GM12878 (cell line): Measurements from ENCODE around the gene CD2AP. TPM values are rescaled to one million over a fixed set of nuclear protein-coding genes. Genes with fewer than 3 reads are reported as not detected.

ENCODE experiments used
- ATAC-seq: fragments of 200-7000 bp; cut with Tn5 transposase; 3 replicates; pipeline ENCODE4 v1.9.1; 2020; ENCODE audit warnings: mild to moderate bottlenecking, moderate library complexity
- BruUV-seq: library from RNA; stranded (reverse); fragments of 400-500 nt; replicated peaks from 2 replicates; lab custom pipeline; 2021; lab: Mats Ljungman, UMichigan
- CTCF ChIA-PET: fragments of 300-600 bp; sonication (Branson Sonifier 250); formaldehyde crosslinking; extraction: SDS; loops from one replicate; lab custom pipeline; 2021; ENCODE audit warnings: inconsistent platforms; lab: Yijun Ruan, JAX
- POLR2A ChIA-PET: fragments of 350-600 bp; formaldehyde crosslinking; extraction: SDS; loops from one replicate; lab custom pipeline; 2021; ENCODE audit warnings: inconsistent platforms; lab: Charles Lee
- RAD21 ChIA-PET: fragments of 300-600 bp; sonication (Branson Sonifier 250); formaldehyde crosslinking; loops from one replicate; lab custom pipeline; 2023; ENCODE audit warnings: antibody characterized with exemption; ENCODE audit not compliant: unreplicated experiment; lab: Charles Lee
- SMC1A ChIA-PET: fragments of 300-600 bp; sonication (Branson Sonifier 250); formaldehyde crosslinking; loops from one replicate; lab custom pipeline; 2023; ENCODE audit not compliant: unreplicated experiment, uncharacterized antibody; lab: Charles Lee
- DNase-seq: peaks from one replicate; pipeline ENCODE4 v3.0.0-alpha.2; 2011; ENCODE audit warnings: low read depth, low spot score
- FAIRE-seq: peaks from 3 replicates; lab custom pipeline; 2011; peaks lifted over from hg19 to GRCh38; lab: Jason Lieb, UNC
- H2AFZ ChIP-seq: 2 replicates; pipeline ENCODE4 v1.6.0; 2011; ENCODE audit warnings: low read depth, low read length, control low read depth; ENCODE audit not compliant: control insufficient read depth
- H3K27ac ChIP-seq: 2 replicates; pipeline ENCODE4 v1.5.1; 2011; ENCODE audit warnings: control low read depth; ENCODE audit not compliant: control insufficient read depth, insufficient read depth
- H3K27me3 ChIP-seq, 2 experiments: replicated peaks in 1 of 2; 2 replicates each; pipeline versions ENCODE4 v1.6.0 to v1.6.1; 2011; ENCODE audit warnings: low read length in 1 of 2; ENCODE audit not compliant: control insufficient read depth in 2 of 2, insufficient read depth in 2 of 2
- H3K36me3 ChIP-seq, 2 experiments: 2 replicates each; pipeline ENCODE4 v1.5.1; 2011; ENCODE audit warnings: low read length in 1 of 2; ENCODE audit not compliant: control insufficient read depth in 2 of 2, insufficient read depth in 2 of 2
- H3K4me1 ChIP-seq: 2 replicates; pipeline ENCODE4 v1.6.1; 2011; ENCODE audit warnings: mild to moderate bottlenecking, low read length, moderate library complexity, mixed read lengths; ENCODE audit not compliant: control insufficient read depth, insufficient read depth
- H3K4me2 ChIP-seq: 2 replicates; pipeline ENCODE4 v1.6.0; 2011; ENCODE audit warnings: control low read depth; ENCODE audit not compliant: control insufficient read depth, insufficient read depth
- H3K4me3 ChIP-seq: fragments of 200-600 bp; sonication (generic); 2 replicates; pipeline ENCODE4 v1.5.1; 2016
- H3K79me2 ChIP-seq: 2 replicates; pipeline ENCODE4 v1.6.0; 2011; ENCODE audit warnings: low read length; ENCODE audit not compliant: control insufficient read depth, insufficient read depth
- H3K9ac ChIP-seq: 2 replicates; pipeline ENCODE4 v1.8.0; 2011; ENCODE audit warnings: low read length, control low read depth, mixed read lengths; ENCODE audit not compliant: control insufficient read depth, insufficient read depth
- H3K9me3 ChIP-seq: replicated peaks from 3 replicates; pipeline ENCODE4 v1.5.1; 2011; ENCODE audit warnings: mild to moderate bottlenecking, low read length; ENCODE audit not compliant: control insufficient read depth, insufficient read depth
- H4K20me1 ChIP-seq: 2 replicates; pipeline ENCODE4 v1.6.0; 2011; ENCODE audit not compliant: control insufficient read depth, insufficient read depth
- in situ Hi-C: fragments of 300-500 bp; cut with MboI; formaldehyde crosslinking; loops from 9 replicates; pipeline ENCODE4 v1.14.3; 2018; ENCODE audit warnings: mixed read lengths
- intact Hi-C: fragments of 100-400 bp; cut with micrococcal nuclease; formaldehyde crosslinking; loops from one replicate; pipeline ENCODE4 v1.14.2; 2022; ENCODE audit not compliant: unreplicated experiment
- polyA plus RNA-seq, 11 experiments: library from polyadenylated mRNA; depleted of rRNA in 4 of 11; unstranded in 6 of 11; stranded (reverse) in 5 of 11; fragments of >200 nt; fragmentation: Nextera tagmentation in 4 of 11; fragmentation: Illumina TruSeq in 1 of 11; extraction: Ambion mirVana in 4 of 11; extraction: Trizol in 1 of 11; gene quantifications; 1 replicate in 1 of 11; 2 replicates in 10 of 11; pipeline versions ENCODE4 v1.2.1 to v1.2.3, GENCODE V29; 2011 to 2016; ENCODE audit warnings: inconsistent platforms in 2 of 11, missing spikeins in 2 of 11, low read depth in 1 of 11
- total RNA-seq, 4 experiments: library from RNA; depleted of rRNA in 3 of 4; stranded (reverse); fragments of >200 nt in 3 of 4; fragmentation: Illumina TruSeq in 1 of 4; extraction: Trizol in 1 of 4; gene quantifications; 2 replicates each; pipeline versions ENCODE4 v1.2.1 to v1.2.3, GENCODE V29; 2013 to 2021
- TF ChIP-seq, protein P1 (sequence below): IDR thresholded peaks from 2 replicates; pipeline ENCODE4 v1.6.1; 2011; ENCODE audit warnings: mild to moderate bottlenecking, low read depth, low read length, moderate library complexity; ENCODE audit not compliant: insufficient replicate concordance
- TF ChIP-seq, protein P2 (sequence below): fragments of 450-650 bp; IDR thresholded peaks from 2 replicates; pipeline ENCODE4 v1.6.1; 2018; ENCODE audit warnings: borderline replicate concordance, mild to moderate bottlenecking; ENCODE audit not compliant: partially characterized antibody

Gene CD2AP
- total and polyA plus RNA-seq, 10 of the 15 experiments (the other 5 are each of a cell fraction or from before 2014, with no cell fraction given), result 5.4 to 46.6 (median 20.9) TPM

DNA sequence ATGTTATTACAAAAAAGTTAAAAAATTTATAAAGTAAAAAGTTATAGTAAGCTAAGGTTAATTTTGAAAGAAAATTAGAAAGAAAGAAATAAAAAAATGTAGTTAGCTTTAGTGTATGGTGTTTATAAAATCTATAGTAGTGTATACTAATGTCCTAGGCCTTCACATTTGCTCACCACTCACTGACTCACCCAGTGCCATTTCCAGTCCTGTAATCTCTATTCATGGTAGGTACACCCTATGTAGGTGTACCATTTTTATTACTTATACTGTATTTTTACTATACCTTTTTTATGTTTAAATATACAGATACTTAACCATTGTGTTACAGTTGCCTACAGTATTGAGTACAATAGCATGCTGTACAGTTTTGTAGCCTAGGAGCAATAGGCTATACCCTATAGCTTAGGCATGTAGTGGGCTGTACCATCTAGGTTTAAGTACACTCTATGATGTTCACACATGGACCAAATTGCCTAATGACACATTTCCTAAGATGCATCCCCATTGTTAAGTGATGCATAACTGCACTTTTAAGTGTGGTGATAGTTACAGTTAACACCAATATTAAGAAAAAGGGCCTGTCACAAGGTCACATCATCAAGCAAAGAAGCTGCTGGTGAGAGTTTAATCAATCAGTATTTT is 8.0 kb downstream of the CD2AP start:
- TF ChIP-seq, protein P1, sequence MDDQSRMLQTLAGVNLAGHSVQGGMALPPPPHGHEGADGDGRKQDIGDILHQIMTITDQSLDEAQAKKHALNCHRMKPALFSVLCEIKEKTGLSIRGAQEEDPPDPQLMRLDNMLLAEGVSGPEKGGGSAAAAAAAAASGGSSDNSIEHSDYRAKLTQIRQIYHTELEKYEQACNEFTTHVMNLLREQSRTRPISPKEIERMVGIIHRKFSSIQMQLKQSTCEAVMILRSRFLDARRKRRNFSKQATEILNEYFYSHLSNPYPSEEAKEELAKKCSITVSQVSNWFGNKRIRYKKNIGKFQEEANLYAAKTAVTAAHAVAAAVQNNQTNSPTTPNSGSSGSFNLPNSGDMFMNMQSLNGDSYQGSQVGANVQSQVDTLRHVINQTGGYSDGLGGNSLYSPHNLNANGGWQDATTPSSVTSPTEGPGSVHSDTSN, result no peak
- TF ChIP-seq, protein P2, sequence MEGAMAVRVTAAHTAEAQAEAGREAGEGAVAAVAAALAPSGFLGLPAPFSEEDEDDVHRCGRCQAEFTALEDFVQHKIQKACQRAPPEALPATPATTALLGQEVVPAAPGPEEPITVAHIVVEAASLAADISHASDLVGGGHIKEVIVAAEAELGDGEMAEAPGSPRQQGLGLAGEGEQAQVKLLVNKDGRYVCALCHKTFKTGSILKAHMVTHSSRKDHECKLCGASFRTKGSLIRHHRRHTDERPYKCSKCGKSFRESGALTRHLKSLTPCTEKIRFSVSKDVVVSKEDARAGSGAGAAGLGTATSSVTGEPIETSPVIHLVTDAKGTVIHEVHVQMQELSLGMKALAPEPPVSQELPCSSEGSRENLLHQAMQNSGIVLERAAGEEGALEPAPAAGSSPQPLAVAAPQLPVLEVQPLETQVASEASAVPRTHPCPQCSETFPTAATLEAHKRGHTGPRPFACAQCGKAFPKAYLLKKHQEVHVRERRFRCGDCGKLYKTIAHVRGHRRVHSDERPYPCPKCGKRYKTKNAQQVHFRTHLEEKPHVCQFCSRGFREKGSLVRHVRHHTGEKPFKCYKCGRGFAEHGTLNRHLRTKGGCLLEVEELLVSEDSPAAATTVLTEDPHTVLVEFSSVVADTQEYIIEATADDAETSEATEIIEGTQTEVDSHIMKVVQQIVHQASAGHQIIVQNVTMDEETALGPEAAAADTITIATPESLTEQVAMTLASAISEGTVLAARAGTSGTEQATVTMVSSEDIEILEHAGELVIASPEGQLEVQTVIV, result no peak
- ChIA-PET POLR2A (interaction anchor here (2.0 kb wide), 1 partner anchor 8 kb away, joined by 5 read pairs; the partner anchor contains the start of gene CD2AP), RAD21 (interaction anchor here (1.0 to 1.6 kb wide), 3 partner anchors 25 to 71 kb away, joined by 3 to 5 read pairs (median 4); no protein-coding TSS in a partner anchor), CTCF (interaction anchor here (1.5 kb wide), 1 partner anchor 16 kb away, joined by 3 read pairs; no protein-coding TSS in a partner anchor), SMC1A (interaction anchor here (0.9 to 4.3 kb wide), 8 partner anchors 10 to 109 kb away, joined by 3 to 21 read pairs (median 5); no protein-coding TSS in a partner anchor)
- H3K27me3 ChIP-seq, result no peaks in the 10 kb centered on the region
- peak; percentile 34 for ATAC-seq
- in situ Hi-C loops (no loop called here), intact Hi-C loops (no loop called here)
- peaks cover 84% of the 10 kb centered on the region for H3K79me2 ChIP-seq
- no peaks in the 10 kb centered on the region for H4K20me1 ChIP-seq
- no peaks in the 10 kb centered on the region for H3K9me3 ChIP-seq
- BruUV-seq, result no TSS peak
- peaks cover 10% of the 10 kb centered on the region for H3K4me1 ChIP-seq
- no peak overlapping the region for H3K27ac ChIP-seq
- H3K4me2 ChIP-seq, result no peak overlapping the region
- H3K36me3 ChIP-seq, result no peaks in the 10 kb centered on the region
- no peak overlapping the region for H3K9ac ChIP-seq
- no peak for DNase-seq
- no peak overlapping the region for H2AFZ ChIP-seq
- no peak for FAIRE-seq
- H3K4me3 ChIP-seq, result no peak overlapping the region
